Adrenal gland (tissue), 12 donors: Measurements from ENCODE around the gene NPTXR. TPM values are rescaled to one million over a fixed set of nuclear protein-coding genes. Genes with fewer than 3 reads are reported as not detected.

Experiments
- DNase-seq, 7 donors: peaks; one replicate each; pipeline ENCODE4 v3.0.0-alpha.2; 2019 to 2020
- H3K27ac ChIP-seq, 5 donors: fragments of 200-600 bp; sonication (generic) in 4 of 5; 1 replicate in 3 of 5; 2 replicates in 2 of 5; pipeline versions ENCODE4 v1.5.1 to v1.8.0; 2016 to 2020; ENCODE audit warnings: mild to moderate bottlenecking in 1 of 5
- H3K27me3 ChIP-seq: fragments of 200-600 bp; 2 replicates; pipeline ENCODE4 v1.8.0; 2021
- H3K36me3 ChIP-seq, 2 donors: fragments of 200-600 bp; replicated peaks in 1 of 2; 1 replicate in 1 of 2; 2 replicates in 1 of 2; pipeline versions ENCODE4 v1.5.1 to v1.8.0; 2018 to 2022
- H3K4me1 ChIP-seq, 2 donors: fragments of 200-600 bp; replicated peaks in 1 of 2; 1 replicate in 1 of 2; 2 replicates in 1 of 2; pipeline versions ENCODE4 v1.5.1 to v1.8.0; 2018 to 2021
- H3K4me3 ChIP-seq, 4 donors: fragments of 200-600 bp; sonication (generic) in 3 of 4; one replicate each; pipeline ENCODE4 v1.5.1; 2016 to 2018
- H3K9me3 ChIP-seq, 3 donors: fragments of 200-600 bp; sonication (generic) in 1 of 3; replicated peaks in 1 of 3; 1 replicate in 2 of 3; 2 replicates in 1 of 3; pipeline versions ENCODE4 v1.5.1 to v1.8.0; 2016 to 2021
- CTCF ChIP-seq, 6 experiments: fragments of 450-650 bp in 4 of 6; fragments of 200-600 bp in 2 of 6; sonication (generic) in 1 of 6; IDR thresholded peaks; 1 replicate in 5 of 6; 2 replicates in 1 of 6; pipeline versions ENCODE4 v1.5.1 to v1.8.0; 2016 to 2021; ENCODE audit warnings: antibody characterized with exemption in 6 of 6, mild to moderate bottlenecking in 2 of 6, moderate library complexity in 1 of 6
- POLR2A ChIP-seq, 2 donors: fragments of 450-650 bp; IDR thresholded peaks; one replicate each; pipeline ENCODE4 v1.6.1; 2017; ENCODE audit warnings: antibody characterized with exemption in 2 of 2, mild to moderate bottlenecking in 2 of 2, moderate library complexity in 1 of 2
- WGBS, 4 donors: extraction: QIAGEN DNeasy Blood & Tissue Kit in 2 of 4; methylation state at CpG; one replicate each; pipeline versions ENCODE4 v1.1.5 to v1.1.7; 2013 to 2017; 5-methylcytosine and 5-hydroxymethylcytosine counted together
- intact Hi-C, 2 donors: fragments of 100-400 bp; cut with DNase I; formaldehyde crosslinking; loops; one replicate each; pipeline versions ENCODE4 v1.14.1 to v1.15.0; 2022 to 2023
- polyA plus RNA-seq, 3 donors: library from polyadenylated mRNA; stranded (reverse); fragments of 200-250 nt in 2 of 3; fragments of 350-450 nt in 1 of 3; fragmentation: Illumina TruSeq in 1 of 3; extraction: RNeasy Lipid Tissue Mini Kit (QIAGEN cat#74804) in 1 of 3; gene quantifications; one replicate each; pipeline ENCODE4 v1.2.3, GENCODE V29; 2013 to 2014
- total RNA-seq, 9 donors: library from RNA; depleted of rRNA in 4 of 9; stranded (reverse); fragments of >200 nt in 4 of 9; fragments of 120-200 nt in 1 of 9; fragmentation: NEBNext Ultra II Directional in 1 of 9; extraction: Animal tissue kit (Norgen Biotek cat#: 25700) in 1 of 9; gene quantifications; one replicate each; pipeline versions ENCODE4 v1.1.0 to v1.2.4, GENCODE V29; 2013 to 2023
- donor health status: healthy with polysubstance abuse.
- donor health status: Bipolar disorder and iron deficiency.
- donor health status: DM: yes; HTN: yes; CAD: no.
- donor health status: DM: no; HTN: no; CAD: no.
- donor health status: DM: no; HTN: no; CAD: no.
- donor health status: DM: yes; HTN: yes; CAD: no.

NPTXR gene
- total and polyA plus RNA-seq, 12 donors, result 1.2 to 26.9 (median 10.5) TPM

GRCh38 chr22:38864361-38865191, 20.7 kb upstream of the NPTXR start:
- intact Hi-C loops, result loop anchor here (5.0 to 10.0 kb wide), 6 partner anchors 92 to 270 kb away; no protein-coding TSS in a partner anchor
- Histone ChIP-seq H3K36me3 (peaks cover 0 to 32% of the 10 kb centered on the region in 2 donors), H3K4me1 (peaks cover 16 to 73% of the 10 kb centered on the region in 2 donors), H3K4me3 (no peak overlapping the region), H3K9me3 (no peaks in the 10 kb centered on the region), H3K27ac (peak overlapping the region in 3 of 5 donors; percentile 35 to 58 (median 42)), H3K27me3 (no peaks in the 10 kb centered on the region)
- TF ChIP-seq POLR2A (IDR thresholded peaks at IDR 0.05) (no peak), CTCF (IDR thresholded peaks at IDR 0.05) (no peak)
- WGBS, 4 donors, result 13 to 44% (median 30%) methylated on average over 12 to 24 of the region's 24 CpGs
- DNase-seq, result peak; percentile 42 to 81 (median 58)

- Histone ChIP-seq H3K4me1 (peaks cover 10 to 63% of the 10 kb centered on the region in 2 donors), H3K9me3 (no peaks in the 10 kb centered on the region), H3K27me3 (no peaks in the 10 kb centered on the region), H3K36me3 (peaks cover 0 to 24% of the 10 kb centered on the region in 2 donors), H3K4me3 (no peak overlapping the region), H3K27ac (no peak overlapping the region)
- intact Hi-C loops, result loop anchor here (10.0 kb wide), 2 partner anchors 261 to 271 kb away; no protein-coding TSS in a partner anchor
- 77 to 84% (median 80%) methylated on average over 6 to 12 of the region's 12 CpGs for WGBS, 4 donors
- TF ChIP-seq POLR2A (IDR thresholded peaks at IDR 0.05) (no peak), CTCF (IDR thresholded peaks at IDR 0.05) (no peak)
- peak in 3 of 7 donors; percentile 12 to 35 (median 18) for DNase-seq
These were observed 19.8 kb upstream of the NPTXR start for GRCh38 chr22:38863531-38864131.

- no peak overlapping the region for H3K4me3 ChIP-seq
- peak; percentile 49 to 81 (median 69) for DNase-seq
- peaks cover 0 to 20% of the 10 kb centered on the region in 2 donors for H3K36me3 ChIP-seq
- peaks cover 10 to 56% of the 10 kb centered on the region in 2 donors for H3K4me1 ChIP-seq
- 41 to 53% (median 48%) methylated on average over 13 to 14 of the region's 14 CpGs for WGBS, 4 donors
- H3K27me3 ChIP-seq, result no peaks in the 10 kb centered on the region
- TF ChIP-seq POLR2A (IDR thresholded peaks at IDR 0.05), result no peak
- no peak for TF ChIP-seq CTCF (IDR thresholded peaks at IDR 0.05)
- intact Hi-C loops, result loop anchor here (10.0 kb wide), 2 partner anchors 262 to 272 kb away; no protein-coding TSS in a partner anchor
- no peak overlapping the region for H3K27ac ChIP-seq
- H3K9me3 ChIP-seq, result no peaks in the 10 kb centered on the region
These were observed 18.8 kb upstream of the NPTXR start for GRCh38 chr22:38862375-38863329.
